ENCODE data around the gene STPG2. TPM values are rescaled to one million over a fixed set of nuclear protein-coding genes. Genes with fewer than 3 reads are reported as not detected.
"Not testable (repeated sequence)": the region's sequence is repeated elsewhere in the genome, so short reads cannot be mapped to it uniquely, and the experiment has no call there.

STPG2 gene
- total and polyA plus RNA-seq, 5 donors: 0.26 to 0.74 (median 0.40) TPM; not detected in 2

GRCh38 chr4:97942137-97942536 lies 201.1 kb downstream of the STPG2 start:
- H3K4me1 ChIP-seq (ENCODE audit: control insufficient read depth, insufficient read depth, low read length): no peaks in the 10 kb centered on the region
- H3K27me3 ChIP-seq (ENCODE audit: control insufficient read depth, insufficient read depth): no peaks in the 10 kb centered on the region
- ATAC-seq (no peak), DNase-seq (no peak)
- WGBS: 53% methylated on average over 1 of the region's 1 CpG
- peaks cover 2% of the 10 kb centered on the region for H3K9me3 ChIP-seq (ENCODE audit: control insufficient read depth, low read length)
- no peak overlapping the region for H3K27ac ChIP-seq (ENCODE audit: low read length)
- no peak overlapping the region for H3K4me3 ChIP-seq (ENCODE audit: low read length)
- intact Hi-C loops (cut with DNase I): no loop called here

DNA sequence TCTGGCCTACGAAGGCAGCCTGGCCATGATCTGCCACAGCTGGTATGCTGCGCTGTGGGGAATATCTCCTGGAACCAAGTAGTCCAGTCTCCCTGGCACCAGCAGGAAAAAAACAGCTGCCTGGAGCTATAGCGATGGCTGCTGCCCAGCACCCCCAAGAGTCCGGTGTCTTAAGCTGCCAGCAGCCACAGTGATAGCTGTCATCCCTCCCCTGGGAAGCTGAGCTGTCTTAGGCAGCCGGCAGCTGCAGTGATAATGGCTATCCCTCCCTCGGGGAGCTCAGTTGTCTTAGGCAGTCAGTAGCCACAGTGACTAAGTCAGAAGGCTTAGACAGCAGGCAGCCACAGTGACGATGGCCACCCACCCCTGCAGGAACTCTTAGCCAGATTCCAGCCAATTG lies 205.1 kb downstream of the STPG2 start:
- no peak for ATAC-seq
- Histone ChIP-seq H3K4me3 (ENCODE audit: low read length) (no peak overlapping the region), H3K4me1 (ENCODE audit: control insufficient read depth, insufficient read depth, low read length) (no peaks in the 10 kb centered on the region), H3K27ac (ENCODE audit: low read length) (no peak overlapping the region), H3K9me3 (ENCODE audit: control insufficient read depth, low read length) (peaks cover 2% of the 10 kb centered on the region), H3K27me3 (ENCODE audit: control insufficient read depth, insufficient read depth) (no peaks in the 10 kb centered on the region)
- peak in 1 of 3 donors; percentile 29 for DNase-seq
- WGBS: 82% methylated on average over 7 of the region's 7 CpGs
- intact Hi-C loops (cut with DNase I): no loop called here

DNA sequence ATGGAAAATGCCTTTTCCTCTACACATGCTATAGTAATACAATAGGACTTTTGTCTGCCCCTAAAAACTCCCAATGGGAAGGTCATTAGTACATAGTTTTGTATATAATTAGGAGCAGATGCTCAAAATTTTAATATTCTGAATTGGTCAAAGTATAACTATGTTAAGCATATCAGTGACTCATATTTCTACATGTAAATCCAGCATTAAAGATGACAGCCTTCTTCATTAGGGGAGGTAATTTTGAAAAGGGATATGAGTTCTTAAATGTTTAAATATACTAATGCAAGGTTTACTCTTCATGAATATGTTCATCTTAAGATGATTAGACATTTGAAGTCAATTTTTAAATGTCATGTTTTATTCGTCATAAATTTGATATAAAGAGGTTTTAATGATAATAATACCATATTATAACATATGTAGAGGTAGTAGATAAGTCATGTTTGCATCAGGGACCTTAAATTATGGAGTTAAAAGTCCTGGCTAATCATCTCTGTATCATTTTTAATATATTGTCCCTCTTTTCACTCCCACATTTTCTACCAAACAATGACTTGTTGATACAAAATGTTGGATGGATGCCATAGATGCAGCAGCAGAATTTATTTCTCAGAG lies 218.8 kb downstream of the STPG2 start:
- intact Hi-C loops (cut with DNase I): no loop called here
- no peaks in the 10 kb centered on the region for H3K4me1 ChIP-seq (ENCODE audit: control insufficient read depth, insufficient read depth, low read length)
- H3K27ac ChIP-seq (ENCODE audit: low read length): no peak overlapping the region
- H3K9me3 ChIP-seq (ENCODE audit: control insufficient read depth, low read length): no peaks in the 10 kb centered on the region
- DNase-seq: no peak
- ATAC-seq: no peak
- no peak overlapping the region for H3K4me3 ChIP-seq (ENCODE audit: low read length)
- no peaks in the 10 kb centered on the region for H3K27me3 ChIP-seq (ENCODE audit: control insufficient read depth, insufficient read depth)
- 39% methylated on average over 1 of the region's 1 CpG for WGBS

- no peak overlapping the region for H3K4me3 ChIP-seq (ENCODE audit: low read length)
- 93% methylated on average over 17 of the region's 17 CpGs for WGBS
- ATAC-seq (no peak), DNase-seq (peak in 1 of 3 donors; percentile 38)
- H3K27ac ChIP-seq (ENCODE audit: low read length): no peak overlapping the region
- no peaks in the 10 kb centered on the region for H3K9me3 ChIP-seq (ENCODE audit: control insufficient read depth, low read length)
- H3K27me3 ChIP-seq (ENCODE audit: control insufficient read depth, insufficient read depth): no peaks in the 10 kb centered on the region
- no peaks in the 10 kb centered on the region for H3K4me1 ChIP-seq (ENCODE audit: control insufficient read depth, insufficient read depth, low read length)
- intact Hi-C loops (cut with DNase I): no loop called here
Measured at GRCh38 chr4:97923096-97923495, 220.2 kb downstream of the STPG2 start.

DNA sequence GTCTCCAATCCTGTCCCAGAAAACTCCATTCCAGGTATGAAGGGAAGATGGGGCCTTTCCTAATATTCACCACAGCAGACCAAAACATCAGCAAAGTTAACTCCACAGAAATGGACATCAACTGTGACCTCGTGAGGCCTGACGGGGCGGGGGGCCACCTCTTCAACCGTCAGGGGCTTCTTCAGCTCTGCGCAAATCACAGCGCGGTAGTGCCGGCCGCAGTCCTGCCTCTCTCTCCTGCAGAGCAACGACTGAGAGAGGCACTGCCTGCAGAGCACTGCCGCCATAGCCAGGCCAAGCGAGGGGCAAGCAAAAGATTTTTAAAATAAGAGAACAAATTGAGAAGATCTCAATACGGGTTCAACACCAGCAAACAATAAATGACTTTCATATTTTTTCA lies 226.2 kb downstream of the STPG2 start:
- DNase-seq (no peak), ATAC-seq (no peak)
- H3K4me3 ChIP-seq (ENCODE audit: low read length): no peak overlapping the region
- intact Hi-C loops (cut with DNase I): no loop called here
- H3K27me3 ChIP-seq (ENCODE audit: control insufficient read depth, insufficient read depth): no peaks in the 10 kb centered on the region
- WGBS: 85% methylated on average over 13 of the region's 13 CpGs
- no peak overlapping the region for H3K27ac ChIP-seq (ENCODE audit: low read length)
- no peaks in the 10 kb centered on the region for H3K9me3 ChIP-seq (ENCODE audit: control insufficient read depth, low read length)
- no peaks in the 10 kb centered on the region for H3K4me1 ChIP-seq (ENCODE audit: control insufficient read depth, insufficient read depth, low read length)

DNA sequence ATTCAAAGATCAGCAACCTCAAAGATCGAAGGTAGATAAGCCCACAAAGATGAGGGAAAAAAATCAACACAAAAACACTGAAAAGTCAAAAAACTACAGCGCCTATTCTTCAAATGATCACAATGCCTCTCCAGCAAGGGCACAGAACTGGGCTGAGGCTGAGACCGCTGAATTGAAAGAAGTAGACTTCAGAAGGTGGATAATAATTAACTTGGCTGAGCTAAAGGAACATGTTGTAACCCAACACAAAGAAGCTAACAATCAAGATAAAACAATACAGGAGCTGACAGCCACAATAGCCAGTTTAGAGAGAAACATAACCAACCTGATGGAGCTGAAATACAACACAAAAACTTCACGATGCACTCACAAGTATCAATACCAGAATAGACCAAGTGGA lies 231.1 kb downstream of the STPG2 start:
- WGBS: 88% methylated on average over 4 of the region's 4 CpGs
- no peak for ATAC-seq

DNA sequence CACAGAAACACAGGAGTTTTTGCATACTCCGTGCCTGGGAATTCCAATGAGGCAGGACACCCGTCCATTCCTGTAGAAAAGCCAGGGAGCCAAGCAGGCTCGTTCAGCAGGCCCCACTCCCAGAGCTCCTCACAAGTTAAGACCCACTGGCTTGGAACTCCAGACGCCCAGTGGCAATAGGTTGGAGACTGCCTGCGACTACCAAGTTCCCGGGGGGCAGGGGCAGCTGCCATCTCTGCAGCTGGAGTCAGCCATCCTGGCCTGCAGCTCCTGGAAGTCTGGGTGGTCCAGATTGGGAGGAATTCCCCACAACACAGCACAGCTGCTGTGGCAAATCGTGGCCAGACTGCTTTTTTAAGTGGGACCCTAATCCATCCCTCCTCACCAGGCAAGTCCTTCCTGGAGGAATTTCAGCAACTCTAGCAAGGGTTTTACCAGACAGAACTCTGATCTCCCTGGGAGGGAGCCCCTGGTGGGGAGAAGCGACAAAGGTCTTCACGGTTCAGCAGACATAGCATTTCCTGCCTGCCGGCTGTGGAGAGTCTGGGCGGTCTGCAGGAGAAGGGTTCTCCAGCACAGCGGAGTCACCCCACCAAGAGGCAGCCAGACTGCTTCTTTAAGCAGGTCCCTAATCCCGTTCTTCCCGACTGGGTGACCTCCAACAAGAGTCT lies 231.9 kb downstream of the STPG2 start:
- Histone ChIP-seq H3K9me3 (ENCODE audit: control insufficient read depth, low read length) (no peaks in the 10 kb centered on the region), H3K4me3 (ENCODE audit: low read length) (no peak overlapping the region), H3K27me3 (ENCODE audit: control insufficient read depth, insufficient read depth) (no peaks in the 10 kb centered on the region), H3K4me1 (ENCODE audit: control insufficient read depth, insufficient read depth, low read length) (no peaks in the 10 kb centered on the region), H3K27ac (ENCODE audit: low read length) (no peak overlapping the region)
- ATAC-seq (no peak), DNase-seq (no peak)
- 77% methylated on average over 14 of the region's 14 CpGs for WGBS
- intact Hi-C loops (cut with DNase I): no loop called here

More for the DNA sequence above, 231.1 kb downstream of the STPG2 start:
- intact Hi-C loops (cut with DNase I): no loop called here
- Histone ChIP-seq H3K27me3 (ENCODE audit: control insufficient read depth, insufficient read depth) (no peaks in the 10 kb centered on the region), H3K4me1 (ENCODE audit: control insufficient read depth, insufficient read depth, low read length) (no peaks in the 10 kb centered on the region), H3K9me3 (ENCODE audit: control insufficient read depth, low read length) (no peaks in the 10 kb centered on the region), H3K4me3 (ENCODE audit: low read length) (no peak overlapping the region), H3K27ac (ENCODE audit: low read length) (no peak overlapping the region)
- DNase-seq: no peak

DNA sequence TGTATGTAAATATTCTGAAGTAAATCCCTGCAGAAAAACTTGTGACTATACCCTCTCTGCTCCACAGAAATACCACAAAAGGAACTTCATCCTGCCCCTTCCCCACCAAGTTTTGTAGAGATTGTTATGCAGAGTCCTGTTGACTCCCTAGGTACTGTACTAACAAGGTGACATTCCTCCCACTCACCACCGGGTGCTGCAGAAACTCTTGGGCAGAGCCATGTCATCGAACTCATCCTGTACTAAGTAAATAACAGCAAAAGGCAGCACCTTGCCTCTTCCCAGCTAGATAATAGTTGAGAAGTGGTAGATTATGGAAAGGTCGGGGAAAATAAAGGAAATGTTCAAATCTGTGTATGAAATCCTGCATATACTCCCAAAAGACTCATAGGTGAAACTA lies 233.3 kb downstream of the STPG2 start:
- ATAC-seq (no peak), DNase-seq (no peak)
- Histone ChIP-seq H3K9me3 (ENCODE audit: control insufficient read depth, low read length) (no peaks in the 10 kb centered on the region), H3K27me3 (ENCODE audit: control insufficient read depth, insufficient read depth) (no peaks in the 10 kb centered on the region), H3K27ac (ENCODE audit: low read length) (no peak overlapping the region), H3K4me3 (ENCODE audit: low read length) (no peak overlapping the region), H3K4me1 (ENCODE audit: control insufficient read depth, insufficient read depth, low read length) (no peaks in the 10 kb centered on the region)
- 46% methylated on average over 3 of the region's 3 CpGs for WGBS
- intact Hi-C loops (cut with DNase I): no loop called here

GRCh38 chr4:97903436-97904189 lies 239.7 kb downstream of the STPG2 start:
- DNase-seq; ATAC-seq; H3K4me1 ChIP-seq (ENCODE audit: control insufficient read depth, insufficient read depth, low read length); H3K9me3 ChIP-seq (ENCODE audit: control insufficient read depth, low read length); H3K4me3 ChIP-seq (ENCODE audit: low read length); intact Hi-C loops (cut with DNase I); H3K27me3 ChIP-seq (ENCODE audit: control insufficient read depth, insufficient read depth); H3K27ac ChIP-seq (ENCODE audit: low read length): not testable (repeated sequence)
- WGBS: 83% methylated on average over 21 of the region's 23 CpGs

GRCh38 chr4:97900229-97900628 lies 243.0 kb downstream of the STPG2 start:
- H3K27me3 ChIP-seq (ENCODE audit: control insufficient read depth, insufficient read depth): no peaks in the 10 kb centered on the region
- ATAC-seq: no peak
- H3K4me1 ChIP-seq (ENCODE audit: control insufficient read depth, insufficient read depth, low read length): no peaks in the 10 kb centered on the region
- no peak overlapping the region for H3K27ac ChIP-seq (ENCODE audit: low read length)
- no peak for DNase-seq
- H3K9me3 ChIP-seq (ENCODE audit: control insufficient read depth, low read length): no peaks in the 10 kb centered on the region
- no peak overlapping the region for H3K4me3 ChIP-seq (ENCODE audit: low read length)
- 46% methylated on average over 2 of the region's 2 CpGs for WGBS
- intact Hi-C loops (cut with DNase I): no loop called here

GRCh38 chr4:97892592-97893266 lies 250.5 kb downstream of the STPG2 start:
- H3K9me3 ChIP-seq (ENCODE audit: control insufficient read depth, low read length): no peaks in the 10 kb centered on the region
- 48% methylated on average over 1 of the region's 1 CpG for WGBS
- ATAC-seq: no peak
- H3K27ac ChIP-seq (ENCODE audit: low read length): no peak overlapping the region
- no peak overlapping the region for H3K4me3 ChIP-seq (ENCODE audit: low read length)
- H3K4me1 ChIP-seq (ENCODE audit: control insufficient read depth, insufficient read depth, low read length): no peaks in the 10 kb centered on the region
- no peak for DNase-seq
- no peaks in the 10 kb centered on the region for H3K27me3 ChIP-seq (ENCODE audit: control insufficient read depth, insufficient read depth)
- intact Hi-C loops (cut with DNase I): no loop called here

Measured in right cardiac atrium (tissue), 5 donors.